H9 (cell line): ENCODE measurements around the gene UNC50. TPM values are rescaled to one million over a fixed set of nuclear protein-coding genes. Genes with fewer than 3 reads are reported as not detected.

ENCODE experiments used
- DNase-seq: peaks from one replicate; pipeline ENCODE4 v3.0.0-alpha.2; 2017
- H2AFZ ChIP-seq: one replicate; pipeline ENCODE4 v1.6.1; 2013; ENCODE audit warnings: mild to moderate bottlenecking, low read length, control low read depth, moderate library complexity
- H2AK5ac ChIP-seq: 2 replicates; pipeline ENCODE4 v1.6.1; 2013; ENCODE audit warnings: low read length, control low read depth, mixed read lengths; ENCODE audit not compliant: insufficient read length
- H2BK120ac ChIP-seq: one replicate; pipeline ENCODE4 v1.6.1; 2013; ENCODE audit warnings: low read depth, mild to moderate bottlenecking, low read length, control low read depth, inconsistent platforms; ENCODE audit not compliant: poor library complexity, severe bottlenecking
- H2BK12ac ChIP-seq: 2 replicates; pipeline ENCODE4 v1.6.1; 2013; ENCODE audit warnings: low read length, control low read depth, mixed read lengths, low read depth; ENCODE audit not compliant: insufficient read length
- H2BK15ac ChIP-seq: 2 replicates; pipeline ENCODE4 v1.6.1; 2013; ENCODE audit warnings: low read depth, low read length, control low read depth
- H2BK20ac ChIP-seq: one replicate; pipeline ENCODE4 v1.6.1; 2013; ENCODE audit warnings: low read depth, mild to moderate bottlenecking, low read length, control low read depth, inconsistent platforms; ENCODE audit not compliant: poor library complexity, severe bottlenecking
- H2BK5ac ChIP-seq: 2 replicates; pipeline ENCODE4 v1.6.1; 2013; ENCODE audit warnings: low read length, control low read depth, mixed read lengths; ENCODE audit not compliant: insufficient read length
- H3K14ac ChIP-seq: 2 replicates; pipeline ENCODE4 v1.6.1; 2013; ENCODE audit warnings: low read length, control low read depth; ENCODE audit not compliant: insufficient read depth
- H3K18ac ChIP-seq: 2 replicates; pipeline ENCODE4 v1.6.1; 2013; ENCODE audit warnings: low read depth, mild to moderate bottlenecking, mixed read lengths, low read length, control low read depth; ENCODE audit not compliant: insufficient read length
- H3K23ac ChIP-seq: 2 replicates; pipeline ENCODE4 v1.6.1; 2013; ENCODE audit warnings: low read length, control low read depth, mixed read lengths, low read depth; ENCODE audit not compliant: insufficient read length
- H3K23me2 ChIP-seq: 2 replicates; pipeline ENCODE4 v1.6.1; 2013; ENCODE audit warnings: low read depth, mild to moderate bottlenecking, mixed read lengths, low read length, control low read depth; ENCODE audit not compliant: insufficient read length, poor library complexity, severe bottlenecking
- H3K27ac ChIP-seq: 2 replicates; pipeline ENCODE4 v1.5.1; 2013; ENCODE audit warnings: low read length, control low read depth, mixed read lengths, low read depth; ENCODE audit not compliant: insufficient read length
- H3K27me3 ChIP-seq: 2 replicates; pipeline ENCODE4 v1.6.1; 2013; ENCODE audit warnings: low read length, control low read depth, inconsistent platforms; ENCODE audit not compliant: insufficient read depth
- H3K4ac ChIP-seq: 2 replicates; pipeline ENCODE4 v1.6.1; 2013; ENCODE audit warnings: low read depth, mild to moderate bottlenecking, control low read depth, inconsistent platforms, low read length, moderate library complexity
- H3K4me1 ChIP-seq: 2 replicates; pipeline ENCODE4 v1.6.1; 2013; ENCODE audit warnings: low read length, control low read depth, inconsistent platforms; ENCODE audit not compliant: insufficient read depth
- H3K4me2 ChIP-seq: 2 replicates; pipeline ENCODE4 v1.6.1; 2013; ENCODE audit warnings: low read length, control low read depth, mixed read lengths; ENCODE audit not compliant: insufficient read length, insufficient read depth
- H3K56ac ChIP-seq: 2 replicates; pipeline ENCODE4 v1.6.1; 2013; ENCODE audit warnings: low read depth, mild to moderate bottlenecking, mixed read lengths, low read length, control low read depth; ENCODE audit not compliant: insufficient read length
- H3K79me1 ChIP-seq: 2 replicates; pipeline ENCODE4 v1.6.1; 2013; ENCODE audit warnings: low read depth, mild to moderate bottlenecking, moderate library complexity, low read length, control low read depth, inconsistent platforms; ENCODE audit not compliant: insufficient read depth, poor library complexity, severe bottlenecking
- H3K79me2 ChIP-seq: 2 replicates; pipeline ENCODE4 v1.6.1; 2013; ENCODE audit warnings: low read length, control low read depth, inconsistent platforms; ENCODE audit not compliant: insufficient read depth
- H3K9ac ChIP-seq: 2 replicates; pipeline ENCODE4 v1.6.1; 2013; ENCODE audit warnings: low read length, control low read depth, mixed read lengths; ENCODE audit not compliant: insufficient read length; ENCODE audit errors: extremely low read depth
- H3K9me3 ChIP-seq: one replicate; pipeline ENCODE4 v1.6.1; 2013; ENCODE audit warnings: low read depth, low read length, inconsistent platforms; ENCODE audit not compliant: control insufficient read depth
- H3T11ph ChIP-seq: one replicate; pipeline ENCODE4 v1.6.1; 2013; ENCODE audit warnings: mild to moderate bottlenecking, low read length, control low read depth, inconsistent platforms
- H4K20me1 ChIP-seq: one replicate; pipeline ENCODE4 v1.6.1; 2013; ENCODE audit not compliant: control insufficient read depth, insufficient read length, insufficient read depth
- H4K5ac ChIP-seq: 2 replicates; pipeline ENCODE4 v1.6.1; 2013; ENCODE audit warnings: low read depth, mild to moderate bottlenecking, mixed read lengths, low read length, control low read depth; ENCODE audit not compliant: insufficient read length
- H4K8ac ChIP-seq: replicated peaks from 2 replicates; pipeline ENCODE4 v1.6.1; 2013; ENCODE audit warnings: low read length, control low read depth, mixed read lengths, low read depth; ENCODE audit not compliant: insufficient read length
- H4K91ac ChIP-seq: 2 replicates; pipeline ENCODE4 v1.6.1; 2013; ENCODE audit warnings: low read depth, mild to moderate bottlenecking, moderate library complexity, mixed read lengths, low read length, control low read depth; ENCODE audit not compliant: insufficient read length
- H3K27ac Mint-ChIP-seq, 3 experiments: 2 replicates in 2 of 3; 3 replicates in 1 of 3; pipeline ENCODE4 v1.8.0; 2020 to 2021; ENCODE audit warnings: mixed read lengths in 3 of 3, mild to moderate bottlenecking in 1 of 3, moderate library complexity in 1 of 3
- H3K27me3 Mint-ChIP-seq: 2 replicates; pipeline ENCODE4 v1.8.0; 2021; ENCODE audit warnings: low read depth, mild to moderate bottlenecking, moderate library complexity, mixed read lengths
- H3K36me3 Mint-ChIP-seq, 3 experiments: 2 replicates in 2 of 3; 3 replicates in 1 of 3; pipeline ENCODE4 v1.8.0; 2020 to 2021; ENCODE audit warnings: low read depth in 3 of 3, mixed read lengths in 3 of 3; ENCODE audit not compliant: insufficient read depth in 1 of 3
- H3K4me1 Mint-ChIP-seq, 2 experiments: 2 replicates each; pipeline ENCODE4 v1.8.0; 2020; ENCODE audit warnings: mixed read lengths in 2 of 2
- H3K4me3 Mint-ChIP-seq, 2 experiments: 2 replicates in 1 of 2; 3 replicates in 1 of 2; pipeline ENCODE4 v1.8.0; 2020 to 2021; ENCODE audit warnings: mild to moderate bottlenecking in 2 of 2, mixed read lengths in 2 of 2, moderate library complexity in 1 of 2
- H3K9me3 Mint-ChIP-seq, 2 experiments: 2 replicates in 1 of 2; 3 replicates in 1 of 2; pipeline ENCODE4 v1.8.0; 2020; ENCODE audit warnings: mild to moderate bottlenecking in 2 of 2, mixed read lengths in 2 of 2, moderate library complexity in 1 of 2
- WGBS: extraction: QIAGEN DNeasy Blood & Tissue Kit; methylation state at CpG from one replicate; pipeline ENCODE4 v1.1.7; 2013; ENCODE audit warnings: missing lambda C conversion rate, low lambda C conversion rate, mixed read lengths; ENCODE audit not compliant: insufficient read length; ENCODE audit errors: extremely low coverage; 5-methylcytosine and 5-hydroxymethylcytosine counted together
- total RNA-seq: library from RNA; stranded (reverse); gene quantifications from 2 replicates; pipeline ENCODE4 v1.2.1, GENCODE V29; 2021
- TF ChIP-seq, protein P1 (sequence below): fragments of 200-600 bp; sonication (generic); conservative IDR thresholded peaks from 3 replicates; pipeline ENCODE4 v1.8.0; 2021; ENCODE audit warnings: antibody characterized with exemption, mild to moderate bottlenecking

The UNC50 gene
- total RNA-seq, 1 experiment from 2014 or later = 35.4 TPM

DNA sequence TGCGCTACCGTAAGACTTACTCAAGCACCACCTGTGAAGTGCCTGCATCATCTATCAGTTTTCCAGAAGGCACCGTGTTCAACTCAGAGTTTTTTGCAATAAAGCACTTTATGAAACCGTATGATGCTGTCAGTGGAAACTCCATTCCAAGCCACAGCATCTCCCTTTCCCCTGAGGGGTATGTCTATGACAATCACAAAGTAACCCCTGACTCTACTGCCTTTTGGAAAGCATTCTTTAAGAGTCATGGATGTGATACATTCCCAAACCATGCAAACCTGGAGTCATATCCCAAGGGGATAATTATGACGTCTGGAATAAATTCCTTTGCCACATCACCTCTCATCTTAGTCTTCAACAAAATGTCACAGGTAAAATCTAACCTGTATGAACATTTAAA, 39.2 kb downstream of the UNC50 start:
- Histone ChIP-seq H2BK120ac (no peak overlapping the region), H4K20me1 (no peaks in the 10 kb centered on the region), H2AK5ac (no peak overlapping the region), H3T11ph (no peak overlapping the region), H3K4ac (no peak overlapping the region), H3K18ac (no peak overlapping the region), H3K79me2 (no peaks in the 10 kb centered on the region), H4K91ac (no peak overlapping the region), H3K56ac (no peak overlapping the region), H3K9me3 (no peaks in the 10 kb centered on the region), H4K8ac (no peak overlapping the region), H3K9ac (no peak overlapping the region), H2BK5ac (no peak overlapping the region), H3K27ac (no peak overlapping the region), H3K23me2 (no peaks in the 10 kb centered on the region), H3K79me1 (no peaks in the 10 kb centered on the region), H3K4me2 (no peak overlapping the region), H3K14ac (no peak overlapping the region), H2BK15ac (no peak overlapping the region), H3K23ac (no peak overlapping the region), H2BK20ac (no peak overlapping the region), H3K27me3 (no peaks in the 10 kb centered on the region), H4K5ac (no peak overlapping the region), H2AFZ (no peak overlapping the region), H2BK12ac (no peak overlapping the region), H3K4me1 (no peaks in the 10 kb centered on the region)
- H3K36me3 Mint-ChIP-seq = no peaks in the 10 kb centered on the region
- TF ChIP-seq, protein P1, sequence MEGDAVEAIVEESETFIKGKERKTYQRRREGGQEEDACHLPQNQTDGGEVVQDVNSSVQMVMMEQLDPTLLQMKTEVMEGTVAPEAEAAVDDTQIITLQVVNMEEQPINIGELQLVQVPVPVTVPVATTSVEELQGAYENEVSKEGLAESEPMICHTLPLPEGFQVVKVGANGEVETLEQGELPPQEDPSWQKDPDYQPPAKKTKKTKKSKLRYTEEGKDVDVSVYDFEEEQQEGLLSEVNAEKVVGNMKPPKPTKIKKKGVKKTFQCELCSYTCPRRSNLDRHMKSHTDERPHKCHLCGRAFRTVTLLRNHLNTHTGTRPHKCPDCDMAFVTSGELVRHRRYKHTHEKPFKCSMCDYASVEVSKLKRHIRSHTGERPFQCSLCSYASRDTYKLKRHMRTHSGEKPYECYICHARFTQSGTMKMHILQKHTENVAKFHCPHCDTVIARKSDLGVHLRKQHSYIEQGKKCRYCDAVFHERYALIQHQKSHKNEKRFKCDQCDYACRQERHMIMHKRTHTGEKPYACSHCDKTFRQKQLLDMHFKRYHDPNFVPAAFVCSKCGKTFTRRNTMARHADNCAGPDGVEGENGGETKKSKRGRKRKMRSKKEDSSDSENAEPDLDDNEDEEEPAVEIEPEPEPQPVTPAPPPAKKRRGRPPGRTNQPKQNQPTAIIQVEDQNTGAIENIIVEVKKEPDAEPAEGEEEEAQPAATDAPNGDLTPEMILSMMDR = no peak
- H3K4me3 Mint-ChIP-seq = no peak overlapping the region
- peaks cover 14 to 16% of the 10 kb centered on the region in 2 experiments for H3K4me1 Mint-ChIP-seq
- no peak overlapping the region for H3K27ac Mint-ChIP-seq
- DNase-seq = no peak
- WGBS = no CpG with 5 or more reads among the region's 5 CpGs
- H3K9me3 Mint-ChIP-seq = no peaks in the 10 kb centered on the region
- no peaks in the 10 kb centered on the region for H3K27me3 Mint-ChIP-seq
